KMS-11 (cell line): ENCODE data around the gene CD163L1.

Source experiments
- H2AFZ ChIP-seq: fragments of 200-600 bp; sonication (generic); 2 replicates; pipeline ENCODE4 v1.6.1; 2016; ENCODE audit warnings: antibody characterized with exemption, mixed run types, low read depth
- H3K27ac ChIP-seq: fragments of 200-600 bp; sonication (generic); 2 replicates; pipeline ENCODE4 v1.6.1; 2016; ENCODE audit warnings: mild to moderate bottlenecking, mixed run types
- H3K27me3 ChIP-seq: fragments of 200-600 bp; sonication (generic); 2 replicates; pipeline ENCODE4 v1.6.1; 2017; ENCODE audit warnings: mild to moderate bottlenecking, low read depth, mixed run types, moderate library complexity; ENCODE audit not compliant: insufficient read depth
- H3K36me3 ChIP-seq: fragments of 200-600 bp; sonication (generic); 2 replicates; pipeline ENCODE4 v1.6.1; 2017; ENCODE audit warnings: mild to moderate bottlenecking, mixed run types; ENCODE audit not compliant: insufficient read depth
- H3K4me1 ChIP-seq: fragments of 200-600 bp; sonication (generic); 2 replicates; pipeline ENCODE4 v1.6.1; 2016; ENCODE audit warnings: mild to moderate bottlenecking, low read depth, mixed run types; ENCODE audit not compliant: poor library complexity, severe bottlenecking
- H3K4me2 ChIP-seq: fragments of 200-600 bp; sonication (generic); 2 replicates; pipeline ENCODE4 v1.7.0; 2016; ENCODE audit warnings: mild to moderate bottlenecking, mixed run types
- H3K4me3 ChIP-seq: fragments of 200-600 bp; sonication (generic); IDR thresholded peaks from 2 replicates; pipeline ENCODE4 v1.6.1; 2017; ENCODE audit warnings: low read depth, low read length, mixed read lengths; ENCODE audit not compliant: insufficient read depth
- H3K79me2 ChIP-seq: fragments of 200-600 bp; sonication (generic); 2 replicates; pipeline ENCODE4 v1.6.1; 2016; ENCODE audit warnings: low read depth, mixed run types; ENCODE audit not compliant: insufficient read depth
- H3K9ac ChIP-seq: fragments of 200-600 bp; sonication (generic); 2 replicates; pipeline ENCODE4 v1.6.1; 2016; ENCODE audit warnings: mild to moderate bottlenecking, mixed run types
- H4K20me1 ChIP-seq: fragments of 200-600 bp; sonication (generic); 2 replicates; pipeline ENCODE4 v1.6.1; 2016; ENCODE audit warnings: mild to moderate bottlenecking, mixed run types; ENCODE audit not compliant: insufficient read depth
- CTCF ChIP-seq: fragments of 200-600 bp; sonication (generic); conservative IDR thresholded peaks from 2 replicates; pipeline ENCODE4 v1.6.1; 2017; ENCODE audit warnings: low read depth, mild to moderate bottlenecking, antibody characterized with exemption, low read length, moderate library complexity, mixed read lengths

The CD163L1 gene

GRCh38 chr12:7434670-7435069 lies 9.3 kb downstream of the CD163L1 start:
- Histone ChIP-seq H3K4me2 (no peak overlapping the region), H3K27me3 (no peaks in the 10 kb centered on the region), H3K4me3 (no peak overlapping the region), H2AFZ (no peak overlapping the region), H3K27ac (no peak overlapping the region), H3K4me1 (no peaks in the 10 kb centered on the region), H4K20me1 (no peaks in the 10 kb centered on the region), H3K9ac (no peak overlapping the region), H3K36me3 (no peaks in the 10 kb centered on the region), H3K79me2 (no peaks in the 10 kb centered on the region)
- TF ChIP-seq CTCF: no peak

DNA sequence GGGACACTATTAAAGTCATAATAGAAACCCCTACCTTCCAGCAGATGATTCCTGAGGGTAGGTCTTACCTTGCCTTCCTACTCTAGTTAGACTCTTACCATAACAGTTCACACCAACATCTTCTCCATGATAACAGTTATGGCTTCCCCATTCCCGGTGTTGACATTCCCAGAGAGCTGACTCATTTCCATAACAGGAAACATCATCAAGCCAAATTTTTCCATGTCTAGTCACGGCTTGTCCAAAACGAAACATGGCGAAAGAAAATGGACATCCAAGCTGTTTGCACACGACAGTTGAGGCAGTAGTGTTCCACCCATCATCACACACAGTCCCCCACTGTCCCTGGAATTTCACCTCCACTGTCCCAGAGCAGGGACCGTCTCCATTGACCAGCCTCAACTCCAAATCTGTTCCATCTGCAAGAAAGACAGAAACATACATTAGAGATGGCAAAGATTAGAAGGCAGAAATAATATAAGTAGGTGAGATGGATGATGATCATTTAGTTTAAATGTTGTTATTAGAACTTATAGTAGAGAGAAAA lies 10.6 kb downstream of the CD163L1 start:
- H3K4me3 ChIP-seq: no peak overlapping the region
- H3K9ac ChIP-seq: no peak overlapping the region
- H2AFZ ChIP-seq: no peak overlapping the region
- H4K20me1 ChIP-seq: no peaks in the 10 kb centered on the region
- H3K4me2 ChIP-seq: no peak overlapping the region
- no peak overlapping the region for H3K27ac ChIP-seq
- H3K27me3 ChIP-seq: no peaks in the 10 kb centered on the region
- no peaks in the 10 kb centered on the region for H3K4me1 ChIP-seq
- no peaks in the 10 kb centered on the region for H3K36me3 ChIP-seq
- TF ChIP-seq CTCF: no peak
- no peaks in the 10 kb centered on the region for H3K79me2 ChIP-seq

DNA sequence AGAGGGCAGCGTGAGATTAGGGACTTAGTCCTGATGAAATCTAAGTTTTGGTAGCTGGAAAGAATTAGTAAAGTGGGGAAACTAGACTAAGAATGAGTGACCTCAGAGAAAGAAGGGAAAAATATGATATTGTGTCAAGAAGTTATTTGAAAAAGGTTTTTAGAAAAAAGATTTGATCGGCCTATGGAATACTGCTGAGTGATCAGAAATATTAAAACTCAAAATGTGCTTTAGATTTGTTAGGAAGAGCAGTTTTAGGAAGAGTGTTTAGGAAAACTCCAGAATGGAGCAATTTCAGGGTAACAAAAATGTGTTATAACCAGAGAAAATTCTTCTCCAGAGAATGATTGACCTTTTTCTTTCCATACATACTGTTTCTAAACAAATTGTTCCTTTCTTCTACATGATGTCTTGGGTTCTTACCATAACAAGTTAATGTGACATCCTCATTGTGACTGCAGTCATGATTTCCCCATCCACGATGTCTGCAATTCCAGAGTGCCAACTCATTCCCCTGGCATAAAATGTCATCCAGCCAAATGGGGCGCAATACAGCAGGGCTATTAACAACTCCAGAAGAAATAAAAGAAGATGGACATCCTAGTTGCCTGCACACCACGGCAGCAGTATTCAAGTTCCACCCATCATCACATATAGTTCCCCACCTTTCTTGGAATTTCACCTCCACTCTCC lies 11.8 kb downstream of the CD163L1 start:
- Histone ChIP-seq H3K9ac (no peak overlapping the region), H3K36me3 (no peaks in the 10 kb centered on the region), H3K27ac (no peak overlapping the region), H3K79me2 (no peaks in the 10 kb centered on the region), H3K4me3 (no peak overlapping the region), H3K4me2 (no peak overlapping the region), H3K27me3 (no peaks in the 10 kb centered on the region), H2AFZ (no peak overlapping the region), H4K20me1 (no peaks in the 10 kb centered on the region), H3K4me1 (no peaks in the 10 kb centered on the region)
- TF ChIP-seq CTCF: no peak

DNA sequence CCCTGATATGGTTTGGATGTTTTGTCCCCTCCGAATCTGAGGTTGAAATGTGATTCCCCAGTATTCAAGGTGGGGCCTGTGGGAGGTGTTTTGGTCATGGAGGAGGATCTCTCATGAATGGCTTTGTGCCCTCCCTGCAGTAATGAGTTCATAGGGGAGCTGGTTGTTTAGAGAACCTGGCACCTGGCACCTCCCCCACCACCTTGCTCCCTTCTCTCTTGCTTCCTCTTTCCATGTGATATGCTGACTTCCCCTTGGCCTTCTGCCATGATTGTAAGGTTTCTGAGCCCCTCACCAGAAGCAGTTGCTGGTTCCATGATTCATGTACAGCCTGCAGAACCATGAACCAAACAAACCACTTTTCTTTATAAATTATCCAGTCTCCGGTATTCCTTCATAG lies 32.6 kb downstream of the CD163L1 start:
- H3K27ac ChIP-seq: no peak overlapping the region
- no peaks in the 10 kb centered on the region for H3K27me3 ChIP-seq
- no peak overlapping the region for H3K4me2 ChIP-seq
- H2AFZ ChIP-seq: no peak overlapping the region
- H4K20me1 ChIP-seq: no peaks in the 10 kb centered on the region
- H3K36me3 ChIP-seq: no peaks in the 10 kb centered on the region
- no peak overlapping the region for H3K4me3 ChIP-seq
- H3K4me1 ChIP-seq: no peaks in the 10 kb centered on the region
- TF ChIP-seq CTCF: no peak
- no peak overlapping the region for H3K9ac ChIP-seq
- no peaks in the 10 kb centered on the region for H3K79me2 ChIP-seq
